COLO829 (cell line): ENCODE results near the gene F11R.
"Not testable (repeated sequence)": the region's sequence is repeated elsewhere in the genome, so short reads cannot be mapped to it uniquely, and the experiment has no call there.

Experiments used
- DNase-seq: peaks from one replicate; pipeline ENCODE4 v3.0.0; 2012; ENCODE audit warnings: low spot score

The F11R gene

GRCh38 chr1:161044535-161044907 is 23.6 kb upstream of the F11R start:
- DNase-seq: no peak

- DNase-seq: no peak
These were observed 18.6 kb upstream of the F11R start for GRCh38 chr1:161039546-161039945.

DNA sequence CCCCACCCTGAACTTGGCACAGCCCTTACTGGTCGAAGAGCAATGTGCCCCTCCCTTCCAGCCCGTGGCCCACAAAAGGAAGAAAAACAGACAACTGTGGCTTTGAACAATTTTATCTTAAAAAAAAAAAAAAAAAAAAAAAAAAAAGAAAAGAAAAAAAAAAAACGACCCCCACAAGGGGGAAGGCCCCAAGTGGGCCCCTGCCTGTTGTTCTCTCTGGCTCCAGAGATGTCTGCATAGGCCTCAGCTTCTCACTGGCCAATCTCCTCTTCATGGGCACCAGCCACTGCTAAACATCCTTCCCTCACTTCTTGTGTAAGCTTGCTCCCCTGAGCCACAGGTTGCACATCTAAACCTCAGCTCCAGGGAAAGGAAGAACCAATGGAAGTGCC is 18.2 kb upstream of the F11R start:
- DNase-seq: no peak

DNA sequence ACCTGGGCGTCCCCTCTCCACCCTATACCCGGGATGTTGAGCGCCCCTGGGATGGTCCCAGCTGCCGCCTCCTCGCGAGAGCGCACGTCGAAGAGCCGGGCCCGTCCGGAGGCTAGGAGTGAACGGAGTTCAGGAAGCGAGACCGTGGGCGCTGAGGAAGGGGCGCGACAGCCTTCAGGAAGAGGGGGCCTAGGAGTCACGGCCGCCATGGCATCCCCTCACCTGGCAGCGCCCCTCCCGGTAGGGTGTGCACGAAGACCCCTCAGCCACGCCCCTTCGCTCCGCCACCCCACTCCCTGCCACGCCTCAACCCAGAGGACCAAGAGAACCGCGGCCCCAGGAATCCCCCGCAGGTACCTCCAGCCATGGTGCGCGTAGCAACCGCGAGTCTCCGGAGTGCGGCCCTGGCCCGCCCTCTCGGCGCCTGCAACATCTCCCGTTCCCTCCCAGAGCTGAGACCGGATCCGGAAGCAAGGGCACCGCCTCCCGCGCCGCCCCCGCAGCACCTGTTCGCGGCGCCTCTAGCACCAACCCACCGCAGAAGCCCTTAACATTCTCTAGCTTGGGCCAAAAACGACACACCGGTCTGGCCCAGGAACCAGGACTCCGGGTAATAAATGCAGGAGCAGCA is 17.7 kb upstream of the F11R start, which contains the start of gene TSTD1:
Gene TSTD1, minus strand, starts transcription at position 442 of the 631 bp plus-strand sequence. Its CDS starts 75 bp downstream, at position 367.
- no peak for DNase-seq

- no peak for DNase-seq
These were observed 16.9 kb upstream of the F11R start for GRCh38 chr1:161037661-161038522.

DNA sequence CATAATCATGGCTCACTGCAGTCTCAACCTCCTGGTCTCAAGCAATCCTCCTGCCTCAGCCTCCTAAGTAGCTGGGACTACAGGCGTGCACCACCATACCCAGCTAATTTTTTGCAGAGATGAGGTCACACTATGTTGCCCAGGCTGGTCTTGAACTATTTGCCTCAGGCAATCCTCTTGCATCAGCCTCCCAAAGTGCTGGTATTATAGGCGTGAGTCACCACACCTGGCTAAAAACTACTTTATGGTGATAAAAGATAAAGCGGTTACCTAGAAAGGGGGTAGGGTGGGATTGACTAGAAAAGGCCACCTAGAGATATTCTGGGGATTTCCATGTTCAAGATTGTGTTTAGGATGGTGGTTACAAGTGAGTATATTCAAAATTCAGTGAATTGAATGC is 12.8 kb upstream of the F11R start:
- DNase-seq: no peak

- DNase-seq: no peak
These were observed 11.5 kb upstream of the F11R start for GRCh38 chr1:161032409-161032808.

GRCh38 chr1:161031874-161032273 is 10.9 kb upstream of the F11R start:
- no peak for DNase-seq

DNA sequence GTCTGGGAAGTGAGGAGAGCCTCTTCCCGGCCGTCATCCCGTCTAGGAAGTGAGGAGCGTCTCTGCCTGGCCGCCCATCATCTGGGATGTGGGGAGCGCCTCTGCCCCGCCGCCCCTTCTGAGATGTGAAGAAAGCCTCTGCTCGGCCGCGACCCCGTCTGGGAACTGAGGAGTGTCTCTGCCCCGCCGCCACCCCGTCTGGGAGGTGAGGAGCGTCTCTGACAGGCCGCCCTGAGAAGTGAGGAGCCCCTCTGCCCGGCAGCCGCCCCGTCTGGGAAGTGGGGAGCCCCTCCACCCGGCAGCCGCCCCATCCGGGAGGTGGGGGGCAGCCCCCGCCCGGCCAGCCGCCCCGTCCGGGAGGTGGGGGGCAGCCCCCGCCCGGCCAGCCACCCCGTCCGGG is 8.5 kb upstream of the F11R start:
- not testable (repeated sequence) for DNase-seq

- DNase-seq: not testable (repeated sequence)
These were observed 6.0 kb upstream of the F11R start for GRCh38 chr1:161026954-161027353.

DNA sequence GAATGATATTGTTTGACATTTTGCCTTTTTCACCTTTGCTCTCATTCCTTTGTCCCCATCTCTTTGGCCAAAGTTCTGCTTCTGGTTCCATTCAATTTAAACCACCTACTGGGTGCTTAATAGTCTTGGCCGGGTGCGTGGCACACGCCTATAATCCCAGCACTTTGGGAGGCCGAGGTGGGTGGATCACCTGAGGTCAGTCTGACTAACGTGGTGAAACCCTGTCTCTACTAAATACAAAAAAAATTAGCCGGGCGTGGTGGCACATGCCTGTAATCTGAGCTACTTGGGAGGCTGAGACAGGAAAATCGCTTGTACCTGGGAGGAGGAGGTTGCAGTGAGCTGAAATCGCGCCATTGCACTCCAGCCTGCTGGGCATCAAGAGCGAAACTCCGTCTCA is 1.5 kb upstream of the F11R start:
- DNase-seq: not testable (repeated sequence)

- DNase-seq: no peak
These were observed 1.0 kb upstream of the F11R start for GRCh38 chr1:161021970-161022353.

GRCh38 chr1:161021165-161021969 is 415 bp upstream of the F11R start:
- DNase-seq: peak; percentile 85

DNA sequence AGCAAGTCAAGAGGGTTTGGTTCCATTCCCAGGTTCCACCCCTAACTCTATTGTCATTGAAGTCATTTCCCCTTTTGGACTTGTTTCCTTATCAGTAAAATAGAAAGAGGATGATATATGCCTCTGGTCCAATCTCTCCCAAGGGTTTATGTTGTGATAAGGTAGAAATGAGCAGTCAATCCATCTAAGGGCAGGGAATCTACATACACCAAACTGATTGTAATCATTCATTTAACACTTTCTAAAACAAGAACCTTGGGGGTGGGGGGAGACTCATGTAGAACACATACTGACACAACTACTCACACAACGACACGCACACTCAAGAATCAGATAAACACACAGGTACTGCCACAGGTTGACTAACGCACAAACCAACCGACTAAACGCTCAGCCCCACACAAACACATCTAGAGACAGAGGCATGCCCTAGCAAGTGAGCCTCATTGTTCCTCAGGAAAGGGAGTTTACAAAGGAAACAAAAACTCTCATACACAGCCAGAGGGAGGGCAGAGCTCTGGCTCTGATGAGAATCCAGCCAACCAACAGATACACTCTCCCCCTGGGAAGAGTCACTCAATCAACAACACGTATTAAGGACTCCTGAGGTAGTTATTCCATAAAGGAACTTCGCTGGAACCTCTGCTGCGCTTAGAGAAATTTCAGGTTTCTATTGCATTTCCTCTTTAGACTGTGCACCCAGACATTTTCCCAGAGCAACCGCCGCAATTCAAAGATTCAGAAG is 1.0 kb downstream of the F11R start:
- DNase-seq: no peak

DNA sequence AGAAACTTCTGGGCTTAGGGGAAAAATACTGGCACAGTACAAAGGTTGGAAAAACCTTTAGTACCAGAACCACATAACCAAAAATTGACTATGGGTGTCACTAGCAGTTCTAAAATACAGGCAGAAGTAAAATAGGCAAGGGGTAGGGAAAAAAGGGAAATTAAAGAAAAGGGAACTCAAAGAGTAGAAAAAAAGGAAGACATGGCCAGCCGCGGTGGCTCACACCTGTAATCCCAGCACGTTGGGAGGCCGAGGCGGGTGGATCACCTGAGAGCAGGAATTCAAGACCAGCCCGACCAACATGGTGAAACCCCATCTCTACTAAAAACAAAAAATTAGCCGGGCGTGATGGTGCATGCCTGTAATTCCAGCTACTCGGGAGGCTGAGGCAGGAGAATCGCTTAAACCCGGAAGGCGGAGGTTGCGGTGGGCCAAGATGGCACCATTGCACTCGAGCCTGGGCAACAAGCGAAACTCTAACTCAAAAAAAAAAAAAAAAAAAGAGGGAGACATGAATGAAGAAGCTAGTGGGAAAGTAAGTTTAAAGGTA is 1.8 kb downstream of the F11R start:
- DNase-seq: not testable (repeated sequence)

DNA sequence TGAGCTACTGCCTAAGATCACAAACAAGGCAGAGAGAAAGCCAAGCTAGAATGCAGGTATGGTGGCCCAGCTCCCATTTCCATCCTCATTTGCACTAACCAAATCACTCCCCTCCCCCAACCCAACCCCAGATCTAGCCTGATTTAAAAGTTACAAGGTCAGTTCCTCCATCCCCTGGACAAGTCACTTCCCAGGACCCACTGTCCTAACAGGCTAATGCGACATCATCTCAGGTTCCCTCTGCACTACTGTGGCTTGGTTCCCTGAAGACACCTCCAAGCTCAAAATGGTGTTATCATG is 2.4 kb downstream of the F11R start:
- no peak for DNase-seq

GRCh38 chr1:161017756-161018630 is 3.0 kb downstream of the F11R start:
- DNase-seq: no peak

DNA sequence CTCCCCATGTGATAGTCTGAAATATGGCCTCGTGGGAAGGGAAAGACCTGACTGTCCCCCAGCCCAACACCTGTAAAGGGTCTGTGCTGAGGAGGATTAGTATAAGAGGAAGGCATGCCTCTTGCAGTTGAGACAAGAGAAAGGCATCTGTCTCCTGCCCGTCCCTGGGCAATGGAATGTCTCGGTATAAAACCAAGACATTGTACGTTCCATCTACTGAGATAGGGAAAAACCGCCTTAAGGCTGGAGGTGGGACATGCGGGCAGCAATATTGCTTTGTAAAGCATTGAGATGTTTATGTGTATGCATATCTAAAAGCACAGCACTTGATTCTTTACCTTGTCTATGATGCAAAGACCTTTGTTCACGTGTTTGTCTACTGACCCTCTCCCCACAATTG is 3.8 kb downstream of the F11R start:
- not testable (repeated sequence) for DNase-seq

DNA sequence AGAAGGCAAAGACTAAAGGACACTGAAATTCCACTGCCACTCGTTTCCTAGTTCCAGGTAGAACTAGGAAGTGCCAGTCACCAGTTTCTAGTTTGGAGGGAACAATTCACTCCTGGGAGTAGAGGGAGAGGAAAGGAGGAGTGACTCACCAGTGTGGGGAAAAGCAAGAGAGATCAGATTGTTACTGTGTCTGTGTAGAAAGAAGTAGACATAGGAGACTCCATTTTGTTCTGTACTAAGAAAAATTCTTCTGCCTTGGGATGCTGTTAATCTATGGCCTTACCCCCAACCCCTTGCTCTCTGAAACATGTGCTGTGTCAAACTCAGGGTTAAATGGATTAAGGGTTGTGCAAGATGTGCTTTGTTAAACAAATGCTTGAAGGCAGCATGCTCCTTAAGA is 4.3 kb downstream of the F11R start:
- DNase-seq: not testable (repeated sequence)

DNA sequence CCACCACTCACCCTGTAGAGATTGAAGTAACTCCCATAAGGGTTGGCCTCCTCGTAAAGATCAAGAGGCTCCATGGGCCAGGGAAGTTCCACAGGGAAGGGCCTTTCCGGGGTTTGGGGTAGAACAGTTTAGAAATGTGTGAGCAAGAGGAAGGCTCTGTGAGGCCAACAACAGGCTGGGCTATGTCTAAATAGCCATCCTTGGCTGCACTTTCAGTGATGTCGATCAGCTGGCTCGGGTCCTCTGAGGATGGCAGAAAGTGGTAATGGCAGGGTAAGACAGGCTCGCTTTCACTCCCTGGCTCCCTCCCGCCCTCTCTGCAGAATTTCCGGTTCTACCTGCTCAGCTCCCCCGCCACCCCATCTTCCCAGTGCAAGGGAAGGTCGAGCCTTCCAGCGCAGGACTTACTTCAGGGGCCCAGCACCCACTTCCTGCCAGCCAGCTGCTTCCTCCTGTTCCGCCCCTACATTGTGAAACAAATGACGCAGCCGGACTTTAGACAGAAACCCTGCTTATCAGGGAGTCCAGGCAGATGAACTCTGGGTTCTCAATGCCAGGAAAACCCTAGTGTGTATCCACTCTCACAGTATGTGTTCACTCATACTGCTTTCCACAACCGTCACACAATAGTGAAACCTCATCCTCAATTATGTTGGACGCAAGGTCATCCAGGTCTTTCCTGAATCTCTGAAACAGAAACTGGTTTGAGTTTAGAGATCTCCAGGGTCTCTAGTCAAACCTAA is 7.3 kb downstream of the F11R start:
- DNase-seq: no peak
